Measurements from ENCODE around the gene REXO4. TPM values are rescaled to one million over a fixed set of nuclear protein-coding genes. Genes with fewer than 3 reads are reported as not detected.
"Not testable (repeated sequence)": the region's sequence is repeated elsewhere in the genome, so short reads cannot be mapped to it uniquely, and the experiment has no call there.

The REXO4 gene
- total RNA-seq, 1 donor: 9.0 TPM

- H3K4me3 ChIP-seq (ENCODE audit: low read length); H3K9me3 ChIP-seq (ENCODE audit: low read depth, low read length); H3K27me3 ChIP-seq (ENCODE audit: insufficient read depth, low read length); H3K4me1 ChIP-seq (ENCODE audit: insufficient read depth, low read length): not testable (repeated sequence)
Observed at GRCh38 chr9:133391449-133391848, 26.4 kb downstream of the REXO4 start.

DNA sequence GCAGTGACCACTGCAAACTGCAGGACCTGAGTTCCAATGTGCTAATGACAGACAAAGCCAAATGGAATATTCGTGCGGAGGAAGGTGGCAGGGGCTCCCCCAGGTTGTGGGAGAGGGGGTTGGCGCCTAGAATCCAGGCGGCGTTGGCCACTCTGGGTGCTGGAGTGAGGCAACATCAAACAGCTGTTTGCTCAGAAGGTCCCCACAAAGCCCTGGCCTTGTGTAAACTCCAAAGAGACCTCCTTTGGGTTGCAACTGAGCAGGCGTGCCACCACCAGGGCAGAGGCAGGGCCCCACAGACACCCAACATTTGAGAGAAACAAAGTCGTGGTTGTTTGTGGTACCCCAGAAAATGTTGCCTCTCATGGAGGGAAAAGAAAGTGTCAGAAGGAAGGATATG, 27.1 kb downstream of the REXO4 start:
- Histone ChIP-seq H3K4me1 (ENCODE audit: insufficient read depth, low read length) (no peaks in the 10 kb centered on the region), H3K4me3 (ENCODE audit: low read length) (no peak overlapping the region), H3K9me3 (ENCODE audit: low read depth, low read length) (no peaks in the 10 kb centered on the region), H3K27me3 (ENCODE audit: insufficient read depth, low read length) (no peaks in the 10 kb centered on the region)

DNA sequence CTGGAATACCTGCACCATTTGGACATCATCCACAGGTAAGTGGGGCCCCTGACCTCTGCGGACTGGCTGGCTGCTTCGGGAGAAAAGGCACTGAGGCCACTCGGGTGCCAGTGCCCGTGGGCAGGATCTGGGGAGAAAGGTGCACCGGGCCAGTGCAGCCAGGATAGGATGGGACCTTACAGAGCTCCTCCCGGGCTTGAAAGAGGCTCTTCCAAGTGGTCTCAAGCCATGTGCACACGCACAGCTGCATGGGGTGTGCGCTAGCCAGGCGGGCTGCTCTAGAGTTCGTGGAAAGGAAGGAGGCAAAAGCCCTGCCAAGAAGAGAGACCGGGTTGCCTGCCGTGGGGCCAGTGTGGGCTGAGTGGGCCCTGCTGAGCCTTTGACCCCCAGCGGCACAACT, 28.2 kb downstream of the REXO4 start:
- Histone ChIP-seq H3K27me3 (ENCODE audit: insufficient read depth, low read length) (no peaks in the 10 kb centered on the region), H3K9me3 (ENCODE audit: low read depth, low read length) (no peaks in the 10 kb centered on the region)

GRCh38 chr9:133389025-133389557, 28.7 kb downstream of the REXO4 start:
- no peaks in the 10 kb centered on the region for H3K9me3 ChIP-seq (ENCODE audit: low read depth, low read length)
- H3K4me1 ChIP-seq (ENCODE audit: insufficient read depth, low read length): no peaks in the 10 kb centered on the region
- no peaks in the 10 kb centered on the region for H3K27me3 ChIP-seq (ENCODE audit: insufficient read depth, low read length)
- H3K4me3 ChIP-seq (ENCODE audit: low read length): no peak overlapping the region

More for the DNA sequence above, 28.2 kb downstream of the REXO4 start:
- no peaks in the 10 kb centered on the region for H3K4me1 ChIP-seq (ENCODE audit: insufficient read depth, low read length)
- no peak overlapping the region for H3K4me3 ChIP-seq (ENCODE audit: low read length)

- Histone ChIP-seq H3K27me3 (ENCODE audit: insufficient read depth, low read length) (no peaks in the 10 kb centered on the region), H3K4me3 (ENCODE audit: low read length) (no peak overlapping the region), H3K9me3 (ENCODE audit: low read depth, low read length) (no peaks in the 10 kb centered on the region), H3K4me1 (ENCODE audit: insufficient read depth, low read length) (no peaks in the 10 kb centered on the region)
Observed at GRCh38 chr9:133387680-133388079, 30.1 kb downstream of the REXO4 start.

- Histone ChIP-seq H3K4me1 (ENCODE audit: insufficient read depth, low read length) (no peaks in the 10 kb centered on the region), H3K4me3 (ENCODE audit: low read length) (no peak overlapping the region), H3K9me3 (ENCODE audit: low read depth, low read length) (no peaks in the 10 kb centered on the region), H3K27me3 (ENCODE audit: insufficient read depth, low read length) (no peaks in the 10 kb centered on the region)
Observed at GRCh38 chr9:133386338-133386737, 31.5 kb downstream of the REXO4 start.

- H3K9me3 ChIP-seq (ENCODE audit: low read depth, low read length): no peaks in the 10 kb centered on the region
- H3K4me1 ChIP-seq (ENCODE audit: insufficient read depth, low read length): no peaks in the 10 kb centered on the region
- H3K27me3 ChIP-seq (ENCODE audit: insufficient read depth, low read length): no peaks in the 10 kb centered on the region
- no peak overlapping the region for H3K4me3 ChIP-seq (ENCODE audit: low read length)
Observed at GRCh38 chr9:133385452-133385851, 32.4 kb downstream of the REXO4 start.

DNA sequence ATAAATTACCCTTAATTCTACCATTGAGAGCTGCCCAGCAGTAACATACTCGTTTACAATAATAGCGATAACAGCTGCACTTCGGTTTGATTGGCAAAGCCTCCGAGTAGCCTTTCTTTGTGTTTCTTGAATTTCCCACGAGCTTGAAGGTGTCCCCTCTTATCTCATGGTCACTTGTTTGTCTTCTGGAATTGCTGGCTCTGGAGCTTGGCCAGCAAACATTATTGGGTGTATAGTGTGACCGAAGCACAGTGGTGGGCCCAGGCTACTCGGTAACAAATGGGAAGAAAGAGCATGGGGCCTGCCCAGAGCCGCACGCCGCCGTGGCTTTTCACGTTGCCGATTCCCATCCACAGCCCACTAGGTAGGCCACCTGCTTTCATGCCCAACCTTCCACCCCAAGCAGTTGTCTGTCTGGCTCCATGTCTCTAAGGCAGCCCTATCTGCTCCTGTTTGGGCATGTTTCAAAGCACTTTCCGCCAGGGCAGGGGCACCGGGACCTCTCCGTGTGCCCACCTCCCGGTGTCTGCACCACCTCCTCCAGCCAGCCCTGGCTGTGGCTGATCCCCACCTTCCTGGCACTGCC, 33.0 kb downstream of the REXO4 start:
- Histone ChIP-seq H3K4me3 (ENCODE audit: low read length) (no peak overlapping the region), H3K9me3 (ENCODE audit: low read depth, low read length) (no peaks in the 10 kb centered on the region), H3K27me3 (ENCODE audit: insufficient read depth, low read length) (no peaks in the 10 kb centered on the region), H3K4me1 (ENCODE audit: insufficient read depth, low read length) (no peaks in the 10 kb centered on the region)

DNA sequence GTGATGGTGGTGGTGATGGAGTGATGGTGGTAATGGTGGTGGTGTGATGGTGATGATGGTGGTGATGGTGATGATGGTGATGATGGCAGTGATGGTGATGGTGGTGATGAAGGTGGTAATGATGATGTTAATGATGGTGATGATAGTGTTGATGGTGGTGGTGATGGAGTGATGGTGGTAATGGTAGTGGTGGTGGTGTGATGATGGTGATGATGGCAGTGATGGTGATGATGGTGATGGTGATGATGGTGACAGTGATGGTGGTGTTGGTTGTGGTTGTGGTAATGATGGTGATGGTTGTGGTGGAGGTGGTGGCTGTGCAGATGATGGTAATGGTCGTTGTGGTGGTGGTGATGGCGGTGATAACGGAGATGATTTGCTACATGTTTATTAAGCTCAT, 34.4 kb downstream of the REXO4 start:
- Histone ChIP-seq H3K27me3 (ENCODE audit: insufficient read depth, low read length) (no peaks in the 10 kb centered on the region), H3K4me1 (ENCODE audit: insufficient read depth, low read length) (no peaks in the 10 kb centered on the region), H3K9me3 (ENCODE audit: low read depth, low read length) (no peaks in the 10 kb centered on the region), H3K4me3 (ENCODE audit: low read length) (no peak overlapping the region)

DNA sequence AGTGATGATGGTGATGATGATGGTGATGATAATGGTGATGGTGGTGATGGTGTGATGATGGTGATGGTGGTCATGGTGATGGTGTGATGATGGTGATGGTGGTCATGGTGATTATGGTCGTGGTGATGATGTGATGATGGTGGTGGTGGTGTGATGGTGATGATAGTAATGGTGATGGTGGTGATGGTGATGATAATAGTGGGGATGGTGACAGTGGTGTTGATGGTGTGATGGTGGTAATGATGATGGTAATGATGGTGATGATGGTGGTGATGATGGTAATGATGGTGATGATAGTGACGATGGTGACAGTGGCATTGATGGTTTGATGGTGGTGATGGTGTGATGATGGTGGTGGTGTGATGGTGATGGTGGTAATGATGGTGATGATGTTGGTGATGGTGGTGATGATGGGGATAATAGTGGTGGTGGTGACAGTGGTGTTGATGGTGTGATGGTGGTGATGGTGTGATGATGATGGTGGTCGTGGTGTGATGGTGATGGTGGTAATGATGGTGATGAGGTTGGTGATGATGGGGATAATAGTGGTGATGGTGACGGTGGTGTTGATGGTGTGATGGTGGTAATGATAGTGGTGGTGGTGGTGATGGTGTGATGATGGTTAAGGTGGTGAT, 35.2 kb downstream of the REXO4 start:
- Histone ChIP-seq H3K9me3 (ENCODE audit: low read depth, low read length) (no peaks in the 10 kb centered on the region), H3K4me3 (ENCODE audit: low read length) (no peak overlapping the region), H3K27me3 (ENCODE audit: insufficient read depth, low read length) (no peaks in the 10 kb centered on the region), H3K4me1 (ENCODE audit: insufficient read depth, low read length) (no peaks in the 10 kb centered on the region)

DNA sequence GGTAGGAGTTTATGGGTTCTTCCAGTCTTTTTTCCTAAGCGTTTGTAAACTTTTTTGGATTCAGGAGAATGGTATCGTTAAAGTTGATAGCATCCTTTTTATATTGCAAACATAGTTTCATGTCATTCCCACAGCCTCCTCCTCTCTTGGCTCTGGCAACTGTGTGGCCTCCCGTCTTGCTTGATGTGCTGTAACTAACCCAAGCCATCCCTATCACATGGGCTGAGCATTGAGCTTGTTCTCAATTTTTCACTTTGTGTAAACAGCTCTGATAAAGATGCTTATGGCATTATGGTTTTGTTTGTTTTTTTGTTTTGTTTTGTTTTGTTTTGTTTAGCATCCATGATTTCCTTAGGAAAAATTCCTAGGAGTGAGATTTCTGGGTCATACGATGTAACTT, 37.1 kb downstream of the REXO4 start:
- H3K4me3 ChIP-seq (ENCODE audit: low read length): no peak overlapping the region
- H3K9me3 ChIP-seq (ENCODE audit: low read depth, low read length): no peaks in the 10 kb centered on the region
- no peaks in the 10 kb centered on the region for H3K27me3 ChIP-seq (ENCODE audit: insufficient read depth, low read length)
- peaks cover 6% of the 10 kb centered on the region for H3K4me1 ChIP-seq (ENCODE audit: insufficient read depth, low read length)

GRCh38 chr9:133379153-133380086, 38.4 kb downstream of the REXO4 start:
- Histone ChIP-seq H3K4me1 (ENCODE audit: insufficient read depth, low read length) (peaks cover 14% of the 10 kb centered on the region), H3K27me3 (ENCODE audit: insufficient read depth, low read length) (no peaks in the 10 kb centered on the region), H3K9me3 (ENCODE audit: low read depth, low read length) (no peaks in the 10 kb centered on the region), H3K4me3 (ENCODE audit: low read length) (no peak overlapping the region)

DNA sequence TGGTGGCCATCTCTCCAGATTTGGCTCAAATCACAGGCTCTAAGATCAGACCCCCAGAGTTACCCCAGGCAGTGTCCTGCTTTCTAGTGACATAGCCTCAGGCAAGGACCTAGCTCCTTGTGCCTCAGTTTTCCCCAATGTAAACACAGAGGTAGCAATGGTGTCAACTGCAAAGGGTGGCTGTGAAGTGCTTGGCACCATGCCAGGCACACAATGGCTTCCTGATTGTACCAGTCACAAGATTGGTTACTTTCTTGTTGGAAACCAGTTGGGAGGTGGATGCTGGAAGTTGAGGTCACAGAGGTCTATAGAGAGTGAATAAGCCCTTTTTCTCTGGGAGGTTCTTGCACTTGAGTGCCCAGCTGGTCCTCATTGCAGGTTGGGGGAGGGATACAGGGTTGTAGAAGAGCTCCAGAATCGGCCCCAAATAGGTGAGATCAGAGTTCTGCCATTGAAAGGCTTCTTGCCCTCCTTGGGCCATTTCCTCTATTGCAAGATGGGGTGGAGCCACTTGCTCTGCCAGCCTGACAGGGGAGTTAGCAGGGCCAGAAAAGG, 39.3 kb downstream of the REXO4 start:
- Histone ChIP-seq H3K4me1 (ENCODE audit: insufficient read depth, low read length) (peaks cover 24% of the 10 kb centered on the region), H3K9me3 (ENCODE audit: low read depth, low read length) (no peaks in the 10 kb centered on the region), H3K4me3 (ENCODE audit: low read length) (no peak overlapping the region), H3K27me3 (ENCODE audit: insufficient read depth, low read length) (no peaks in the 10 kb centered on the region)

DNA sequence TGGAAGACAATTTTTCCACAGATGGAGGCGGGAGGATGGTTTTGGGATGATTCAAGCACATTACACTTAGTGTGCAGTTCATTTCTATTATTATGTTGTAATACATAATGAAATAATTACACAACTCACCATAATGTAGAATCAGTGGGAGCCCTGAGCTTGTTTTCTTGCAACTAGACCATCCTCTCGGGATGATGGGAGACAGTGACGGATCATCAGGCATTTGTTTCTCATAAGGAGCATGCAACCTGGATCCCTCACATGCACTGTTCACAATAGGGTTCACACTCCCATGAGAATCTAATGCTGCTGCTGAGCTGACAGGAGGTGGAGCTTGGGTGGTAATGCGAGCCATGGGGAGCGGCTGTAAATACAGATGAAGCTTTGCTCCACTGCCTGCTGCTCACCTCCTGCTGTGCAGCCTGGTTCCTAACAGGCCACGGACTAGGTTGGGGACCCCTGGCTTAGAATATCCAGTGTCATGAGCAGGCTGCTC, 40.0 kb downstream of the REXO4 start:
- H3K4me3 ChIP-seq (ENCODE audit: low read length): no peak overlapping the region
- no peaks in the 10 kb centered on the region for H3K27me3 ChIP-seq (ENCODE audit: insufficient read depth, low read length)
- no peaks in the 10 kb centered on the region for H3K9me3 ChIP-seq (ENCODE audit: low read depth, low read length)
- peaks cover 31% of the 10 kb centered on the region for H3K4me1 ChIP-seq (ENCODE audit: insufficient read depth, low read length)

DNA sequence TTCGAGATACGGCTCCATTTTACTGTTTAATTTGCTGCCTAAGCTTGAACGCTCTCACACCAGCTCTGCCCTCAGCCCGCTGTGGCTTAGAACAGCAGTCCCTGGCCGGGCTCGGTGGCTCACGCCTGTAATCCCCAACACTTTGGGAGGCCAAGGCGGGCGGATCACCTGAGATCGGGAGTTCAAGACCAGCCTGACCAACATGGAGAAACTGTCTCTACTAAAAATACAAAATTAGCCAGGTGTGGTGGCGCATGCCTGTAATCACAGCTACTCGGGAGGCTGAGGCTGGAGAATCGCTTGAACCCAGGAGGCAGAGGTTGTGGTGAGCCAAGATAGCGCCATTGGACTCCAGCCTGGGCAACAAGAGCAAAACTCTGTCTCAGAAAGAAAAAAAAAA, 40.5 kb downstream of the REXO4 start:
- H3K9me3 ChIP-seq (ENCODE audit: low read depth, low read length); H3K27me3 ChIP-seq (ENCODE audit: insufficient read depth, low read length); H3K4me3 ChIP-seq (ENCODE audit: low read length): not testable (repeated sequence)
- peaks cover 36% of the 10 kb centered on the region for H3K4me1 ChIP-seq (ENCODE audit: insufficient read depth, low read length)

Measured in mononuclear cell (primary cell).